Activated CD4-positive, CD25-positive, alpha-beta regulatory T cell (primary cell): ENCODE data around the gene RECQL.

Experiments used
- DNase-seq, 4 experiments: peaks; one replicate each; lab custom pipeline; 2025; lab: John Stamatoyannopoulos, UW

Gene RECQL

GRCh38 chr12:21501258-21502163 lies at the start of gene RECQL, which contains the start of gene GOLT1B:
TSS of gene RECQL (minus strand) at chr12:21501635. CDS start at chr12:21499570, 2,065 bp downstream.
TSS of gene GOLT1B (plus strand) at chr12:21501789. CDS start at chr12:21501924, 135 bp downstream.
- peak; percentile 69 to 77 (median 72) for DNase-seq

DNA sequence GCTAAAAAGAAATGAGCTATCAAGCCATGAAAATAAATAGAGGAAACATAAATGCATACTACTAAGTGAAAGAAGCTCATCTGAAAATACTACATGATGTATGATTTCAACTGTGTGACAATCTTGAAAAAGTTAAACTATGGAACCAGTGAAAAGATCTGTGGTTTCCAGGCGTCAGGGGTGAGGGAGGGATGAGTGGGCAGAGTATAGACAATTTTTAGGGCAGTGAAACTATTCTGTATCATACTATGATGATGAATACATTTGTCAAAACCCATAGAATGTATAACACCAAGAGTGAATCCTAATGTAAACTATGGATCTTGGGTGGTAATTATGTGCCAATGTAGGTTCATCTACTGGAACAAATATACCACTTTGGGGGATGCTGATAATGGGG lies 46.0 kb upstream of the RECQL start:
- no peak for DNase-seq

GRCh38 chr12:21546716-21547115 lies 45.3 kb upstream of the RECQL start:
- no peak for DNase-seq

DNA sequence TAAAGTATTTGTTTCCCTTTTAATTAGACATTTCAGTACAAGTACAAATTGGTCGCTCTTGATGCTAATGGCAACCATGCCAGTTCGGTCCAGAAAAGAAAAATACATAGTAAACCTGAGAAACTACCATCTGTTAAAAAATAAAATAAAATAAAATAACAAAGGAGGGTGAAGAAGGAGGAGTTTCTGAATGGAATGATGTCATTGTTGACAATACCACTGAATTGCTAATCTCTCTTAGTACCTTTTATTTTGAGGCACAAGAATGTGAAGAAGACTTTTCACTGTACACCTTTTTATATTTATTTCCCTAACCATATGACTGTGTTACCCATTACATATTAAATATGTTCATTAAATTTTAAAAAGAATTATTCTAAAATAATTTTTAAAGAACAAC lies 44.1 kb upstream of the RECQL start:
- no peak for DNase-seq

DNA sequence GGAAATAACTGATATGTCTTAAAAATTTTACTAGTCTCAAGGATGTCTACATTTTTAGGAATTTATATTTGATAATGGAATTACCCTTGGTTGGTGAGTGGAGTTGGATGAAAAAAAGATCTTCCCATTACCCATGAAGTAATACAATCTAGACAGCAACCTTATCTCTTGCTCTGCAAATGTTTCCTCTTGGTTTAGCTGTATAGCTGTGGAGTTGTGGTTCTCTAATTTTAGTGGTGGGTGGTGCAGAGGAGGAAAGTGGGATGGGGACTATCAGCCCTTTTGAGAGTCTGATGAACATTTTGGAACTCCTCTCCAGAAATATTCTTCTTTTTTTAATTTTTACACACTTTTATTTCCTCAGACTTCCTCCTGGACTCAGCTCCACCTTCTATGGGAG lies 41.7 kb upstream of the RECQL start:
- DNase-seq = no peak

DNA sequence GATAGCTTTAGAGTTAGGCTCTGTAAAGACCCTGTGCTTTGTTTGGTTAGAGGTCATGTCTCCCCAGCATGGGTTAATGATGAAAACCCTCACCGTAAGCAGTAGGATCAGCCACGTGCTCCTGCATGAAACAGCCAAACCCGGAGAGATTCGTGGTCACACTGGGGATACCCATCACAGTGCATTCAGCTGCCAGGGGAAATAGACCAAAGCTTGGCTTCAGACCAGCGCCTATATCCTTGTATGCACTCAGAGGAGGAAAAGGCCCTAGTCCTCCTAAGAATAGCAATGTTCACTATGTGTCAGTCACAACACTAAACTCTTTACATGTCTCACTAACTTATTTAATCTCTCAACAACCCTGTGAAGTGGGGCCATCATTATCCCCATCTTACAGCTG lies 41.0 kb upstream of the RECQL start:
- DNase-seq = no peak

DNA sequence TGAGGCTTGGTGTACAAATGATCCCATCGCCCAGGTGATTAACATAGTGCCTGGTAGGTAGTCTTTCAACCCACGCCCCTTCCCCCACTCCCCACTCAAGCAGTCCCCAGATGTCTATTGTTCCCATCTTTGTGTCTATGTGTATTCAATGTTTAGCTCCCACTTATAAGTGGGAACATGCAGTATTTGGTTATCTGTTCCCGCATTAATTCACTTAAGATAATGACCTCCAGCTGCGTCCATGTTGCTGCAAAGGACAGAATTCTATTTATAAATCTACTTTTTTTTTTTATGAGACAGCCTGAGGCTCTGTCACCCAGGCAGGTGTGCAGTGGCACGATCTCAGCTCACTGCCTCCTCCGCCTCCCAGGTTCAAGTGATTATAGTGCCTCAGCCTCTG lies 40.3 kb upstream of the RECQL start:
- DNase-seq = no peak

GRCh38 chr12:21539797-21540196 lies 38.4 kb upstream of the RECQL start:
- no peak for DNase-seq

DNA sequence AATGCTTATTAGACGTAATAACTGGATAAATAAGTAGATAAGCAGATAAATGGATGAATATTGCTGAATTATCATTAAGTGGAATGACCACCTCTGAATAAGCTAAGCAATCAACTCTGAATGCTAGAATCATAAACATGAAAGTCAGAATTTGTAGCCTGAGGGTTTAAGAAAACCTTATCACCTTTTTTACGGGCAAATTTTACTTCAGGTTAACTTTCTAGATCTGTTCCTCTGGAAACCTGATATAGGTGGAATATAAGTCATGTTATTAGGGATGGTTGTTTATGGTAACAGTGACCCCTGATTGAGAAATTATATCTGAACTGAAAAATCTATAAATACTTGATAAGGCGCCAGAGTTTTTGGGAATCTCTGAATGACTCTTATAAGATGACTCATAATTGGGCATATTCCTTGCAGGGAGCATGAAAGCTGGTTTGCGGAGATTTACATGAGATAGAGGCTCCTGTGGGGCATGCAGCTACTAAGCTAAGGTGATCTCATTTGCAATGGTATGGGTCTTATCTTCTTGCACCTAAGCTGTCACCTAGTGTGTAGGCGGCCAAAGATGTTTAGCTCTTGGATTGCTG lies 36.7 kb upstream of the RECQL start:
- no peak for DNase-seq

DNA sequence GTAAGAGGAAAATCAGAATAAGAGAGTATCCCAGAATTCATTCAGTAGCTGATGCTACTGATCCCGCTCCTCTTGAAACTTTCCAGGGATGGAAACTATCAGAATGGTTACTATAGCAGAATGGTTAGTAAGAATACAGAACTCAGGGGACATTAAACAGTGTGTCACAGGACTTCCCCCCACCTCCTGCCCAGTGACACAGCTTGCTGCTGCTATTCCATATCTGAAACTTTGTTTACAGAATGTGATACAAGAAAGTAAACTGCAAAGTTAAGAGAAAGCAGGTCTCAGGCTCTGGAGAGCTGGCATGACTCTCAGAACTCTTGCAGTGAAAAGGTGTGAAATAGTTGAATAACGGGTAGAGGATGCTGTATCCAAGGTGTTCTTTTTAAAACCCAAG lies 28.0 kb upstream of the RECQL start:
- no peak for DNase-seq

DNA sequence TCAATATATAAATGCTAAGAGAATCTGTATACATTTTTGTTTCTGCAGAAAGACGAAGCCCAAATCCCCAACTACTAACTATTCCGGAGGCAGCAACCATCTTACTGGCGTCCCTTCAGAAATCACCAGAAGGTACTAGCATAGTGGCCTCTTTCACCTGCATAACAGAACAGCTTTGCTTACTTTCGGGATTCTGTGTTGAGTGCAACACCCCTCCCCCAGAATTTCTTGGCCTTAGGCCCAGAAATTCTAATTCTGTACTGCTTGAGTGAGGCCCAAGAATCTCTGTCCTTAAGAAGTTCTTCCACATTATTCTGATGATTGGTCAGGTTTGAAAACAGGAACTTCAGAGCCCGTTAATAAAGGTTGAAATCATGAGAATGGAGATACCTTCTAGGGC lies 27.5 kb upstream of the RECQL start:
- no peak for DNase-seq

GRCh38 chr12:21527451-21528180 lies 26.2 kb upstream of the RECQL start:
- peak; percentile 16 to 36 (median 29) for DNase-seq

GRCh38 chr12:21526721-21527345 lies 25.4 kb upstream of the RECQL start:
- DNase-seq = no peak

GRCh38 chr12:21526053-21526452 lies 24.6 kb upstream of the RECQL start, which contains the start of gene SPX:
TSS of gene SPX (plus strand) at chr12:21526296. CDS start at chr12:21526473, 177 bp downstream.
- DNase-seq = no peak

- DNase-seq = no peak
Observed at GRCh38 chr12:21523148-21523547, 21.7 kb upstream of the RECQL start.

- DNase-seq = no peak
Observed at GRCh38 chr12:21521541-21521940, 20.1 kb upstream of the RECQL start.

GRCh38 chr12:21518451-21518850 lies 17.0 kb upstream of the RECQL start:
- no peak for DNase-seq

GRCh38 chr12:21516281-21516680 lies 14.8 kb upstream of the RECQL start:
- DNase-seq = no peak

GRCh38 chr12:21509768-21510167 lies 8.3 kb upstream of the RECQL start:
- no peak for DNase-seq

GRCh38 chr12:21507849-21508248 lies 6.4 kb upstream of the RECQL start:
- no peak for DNase-seq

DNA sequence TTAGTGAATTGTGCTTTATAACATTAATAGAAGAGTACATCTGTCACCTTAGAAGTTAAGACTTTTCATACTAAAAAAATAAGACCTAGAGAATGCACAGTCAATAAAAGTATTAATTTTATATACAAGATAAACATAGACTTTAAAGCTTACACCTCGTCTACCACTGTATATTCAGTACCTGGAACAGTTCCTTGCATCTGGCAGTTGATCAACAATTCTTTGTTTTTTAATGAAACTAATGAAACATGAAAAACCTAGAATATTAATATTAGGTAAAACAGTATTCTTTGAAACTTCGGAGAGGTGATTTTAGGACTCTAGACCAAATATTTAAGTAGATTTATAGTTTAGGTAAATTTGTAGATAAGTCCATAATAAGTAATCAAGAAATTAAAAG lies 4.5 kb upstream of the RECQL start:
- DNase-seq = no peak

GRCh38 chr12:21502872-21503271 lies 1.4 kb upstream of the RECQL start:
- no peak for DNase-seq
